Activated T-helper 2 cell treated with anti-CD3 and anti-CD28 coated beads, Interferon-gamma antibody, Interleukin-2, Interleukin-4, amounts not matched to agents 10 μg/mL and 5 μg/mL and 100 μg/mL, durations not matched to agents 14 hours and 24 hours and 36 hours (primary cell): ENCODE results near the gene KRTAP10-3. TPM values are rescaled to one million over a fixed set of nuclear protein-coding genes. Genes with fewer than 3 reads are reported as not detected.

ENCODE experiments used
- DNase-seq: peaks from one replicate; pipeline ENCODE4 v3.0.0; 2021; ENCODE audit warnings: low spot score
- H3K27ac Mint-ChIP-seq: one replicate; pipeline ENCODE4 v1.8.0; 2021; ENCODE audit warnings: mixed read lengths
- H3K27me3 Mint-ChIP-seq: one replicate; pipeline ENCODE4 v1.8.0; 2021; ENCODE audit warnings: low read depth, mixed read lengths
- H3K36me3 Mint-ChIP-seq: one replicate; pipeline ENCODE4 v1.8.0; 2021; ENCODE audit warnings: low read depth, mixed read lengths
- H3K4me1 Mint-ChIP-seq: one replicate; pipeline ENCODE4 v1.8.0; 2021; ENCODE audit warnings: low read depth, mixed read lengths
- H3K4me3 Mint-ChIP-seq: one replicate; pipeline ENCODE4 v1.8.0; 2021; ENCODE audit warnings: low read depth, mild to moderate bottlenecking, moderate library complexity, mixed read lengths
- H3K9me3 Mint-ChIP-seq: one replicate; pipeline ENCODE4 v1.8.0; 2021; ENCODE audit warnings: mixed read lengths
- intact Hi-C: fragments of 100-400 bp; cut with micrococcal nuclease; formaldehyde crosslinking; loops from one replicate; pipeline ENCODE4 v1.15.1; 2023
- total RNA-seq: library from RNA; stranded (reverse); gene quantifications from 2 replicates; pipeline ENCODE4 v1.2.3, GENCODE V29; 2022

KRTAP10-3 gene
- total RNA-seq, 1 donor from 2014 or later: not detected

- intact Hi-C loops: no loop called here
- Mint-ChIP-seq H3K9me3 (no peaks in the 10 kb centered on the region), H3K4me1 (no peaks in the 10 kb centered on the region), H3K36me3 (no peaks in the 10 kb centered on the region), H3K27ac (no peak overlapping the region), H3K4me3 (no peak overlapping the region), H3K27me3 (no peaks in the 10 kb centered on the region)
- no peak for DNase-seq
Observed at GRCh38 chr21:44524414-44525371, 33.9 kb downstream of the KRTAP10-3 start.

- Mint-ChIP-seq H3K4me1 (no peaks in the 10 kb centered on the region), H3K36me3 (no peaks in the 10 kb centered on the region), H3K9me3 (no peaks in the 10 kb centered on the region), H3K4me3 (no peak overlapping the region), H3K27ac (no peak overlapping the region), H3K27me3 (no peaks in the 10 kb centered on the region)
- intact Hi-C loops: no loop called here
- DNase-seq: no peak
Observed at GRCh38 chr21:44523567-44524413, 34.8 kb downstream of the KRTAP10-3 start.

- H3K27me3 Mint-ChIP-seq: no peaks in the 10 kb centered on the region
- no peak for DNase-seq
- no peaks in the 10 kb centered on the region for H3K9me3 Mint-ChIP-seq
- H3K36me3 Mint-ChIP-seq: no peaks in the 10 kb centered on the region
- no peak overlapping the region for H3K27ac Mint-ChIP-seq
- intact Hi-C loops: no loop called here
- H3K4me1 Mint-ChIP-seq: peaks cover 4% of the 10 kb centered on the region
- no peak overlapping the region for H3K4me3 Mint-ChIP-seq
Observed at GRCh38 chr21:44522753-44523204, 35.8 kb downstream of the KRTAP10-3 start.

- Mint-ChIP-seq H3K9me3 (no peaks in the 10 kb centered on the region), H3K4me1 (peaks cover 4% of the 10 kb centered on the region), H3K27ac (no peak overlapping the region), H3K36me3 (no peaks in the 10 kb centered on the region), H3K4me3 (no peak overlapping the region), H3K27me3 (no peaks in the 10 kb centered on the region)
- intact Hi-C loops: no loop called here
- DNase-seq: no peak
Observed at GRCh38 chr21:44521928-44522752, 36.5 kb downstream of the KRTAP10-3 start.

- Mint-ChIP-seq H3K27me3 (no peaks in the 10 kb centered on the region), H3K27ac (no peak overlapping the region), H3K4me3 (no peak overlapping the region), H3K9me3 (no peaks in the 10 kb centered on the region), H3K4me1 (peaks cover 4% of the 10 kb centered on the region), H3K36me3 (no peaks in the 10 kb centered on the region)
- intact Hi-C loops: no loop called here
- DNase-seq: no peak
Observed at GRCh38 chr21:44521301-44521927, 37.2 kb downstream of the KRTAP10-3 start.

- Mint-ChIP-seq H3K27ac (no peak overlapping the region), H3K4me3 (no peak overlapping the region), H3K36me3 (no peaks in the 10 kb centered on the region), H3K4me1 (peaks cover 4% of the 10 kb centered on the region), H3K27me3 (no peaks in the 10 kb centered on the region), H3K9me3 (no peaks in the 10 kb centered on the region)
- intact Hi-C loops: no loop called here
- DNase-seq: no peak
Observed at GRCh38 chr21:44520326-44521300, 38.0 kb downstream of the KRTAP10-3 start.

GRCh38 chr21:44519346-44520325 is 39.0 kb downstream of the KRTAP10-3 start:
- intact Hi-C loops: no loop called here
- peaks cover 4% of the 10 kb centered on the region for H3K4me1 Mint-ChIP-seq
- no peaks in the 10 kb centered on the region for H3K9me3 Mint-ChIP-seq
- no peak overlapping the region for H3K4me3 Mint-ChIP-seq
- DNase-seq: no peak
- no peaks in the 10 kb centered on the region for H3K27me3 Mint-ChIP-seq
- H3K36me3 Mint-ChIP-seq: no peaks in the 10 kb centered on the region
- no peak overlapping the region for H3K27ac Mint-ChIP-seq

- Mint-ChIP-seq H3K27me3 (no peaks in the 10 kb centered on the region), H3K4me3 (no peak overlapping the region), H3K9me3 (no peaks in the 10 kb centered on the region), H3K36me3 (no peaks in the 10 kb centered on the region), H3K4me1 (peaks cover 4% of the 10 kb centered on the region), H3K27ac (no peak overlapping the region)
- intact Hi-C loops: no loop called here
- DNase-seq: no peak
Observed at GRCh38 chr21:44518686-44519085, 39.9 kb downstream of the KRTAP10-3 start.

GRCh38 chr21:44517175-44517899 is 41.3 kb downstream of the KRTAP10-3 start:
- no peaks in the 10 kb centered on the region for H3K9me3 Mint-ChIP-seq
- no peaks in the 10 kb centered on the region for H3K36me3 Mint-ChIP-seq
- H3K4me3 Mint-ChIP-seq: peak overlapping the region; percentile 52
- peaks cover 4% of the 10 kb centered on the region for H3K4me1 Mint-ChIP-seq
- peak; percentile 33 for DNase-seq
- no peak overlapping the region for H3K27ac Mint-ChIP-seq
- intact Hi-C loops: no loop called here
- H3K27me3 Mint-ChIP-seq: no peaks in the 10 kb centered on the region

GRCh38 chr21:44516828-44517174 is 41.8 kb downstream of the KRTAP10-3 start:
- H3K4me1 Mint-ChIP-seq: peaks cover 4% of the 10 kb centered on the region
- H3K27me3 Mint-ChIP-seq: no peaks in the 10 kb centered on the region
- H3K27ac Mint-ChIP-seq: no peak overlapping the region
- H3K9me3 Mint-ChIP-seq: no peaks in the 10 kb centered on the region
- intact Hi-C loops: no loop called here
- no peak for DNase-seq
- no peak overlapping the region for H3K4me3 Mint-ChIP-seq
- no peaks in the 10 kb centered on the region for H3K36me3 Mint-ChIP-seq
